RCC 7860 (cell line): ENCODE data around the gene IFIT1.
"Not testable (repeated sequence)": the region's sequence is repeated elsewhere in the genome, so short reads cannot be mapped to it uniquely, and the experiment has no call there.

Experiments used
- DNase-seq: peaks from one replicate; pipeline ENCODE4 v3.0.0-alpha.2; 2015; ENCODE audit warnings: low spot score
- FAIRE-seq: peaks from 2 replicates; lab custom pipeline; 2012; peaks lifted over from hg19 to GRCh38; lab: Jason Lieb, UNC

Gene IFIT1

DNA sequence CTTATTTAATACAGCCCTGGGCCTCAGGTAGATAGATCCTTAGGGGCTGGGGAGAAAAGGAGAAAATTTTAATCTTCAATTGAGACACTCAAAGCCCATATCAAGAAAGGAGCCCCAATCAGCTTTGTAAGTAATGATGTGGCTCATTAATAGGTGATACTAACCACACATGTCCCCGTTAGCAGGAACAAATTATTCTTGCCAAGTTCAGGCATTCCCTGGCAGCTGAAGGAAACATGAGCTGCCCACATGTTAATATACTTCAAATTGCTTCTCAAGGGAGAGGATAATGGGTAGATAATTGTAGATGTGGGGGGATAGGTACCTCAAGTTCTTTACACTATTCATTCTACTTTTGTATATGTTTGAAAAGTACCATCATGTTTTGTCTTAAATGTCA lies 36.5 kb downstream of the IFIT1 start:
- FAIRE-seq: no peak
- no peak for DNase-seq

- DNase-seq: peak; percentile 70
- peak; percentile 87 for FAIRE-seq
Observed at GRCh38 chr10:89431977-89432376, 39.6 kb downstream of the IFIT1 start.

GRCh38 chr10:89438525-89438924 lies 46.1 kb downstream of the IFIT1 start:
- no peak for FAIRE-seq
- DNase-seq: no peak

DNA sequence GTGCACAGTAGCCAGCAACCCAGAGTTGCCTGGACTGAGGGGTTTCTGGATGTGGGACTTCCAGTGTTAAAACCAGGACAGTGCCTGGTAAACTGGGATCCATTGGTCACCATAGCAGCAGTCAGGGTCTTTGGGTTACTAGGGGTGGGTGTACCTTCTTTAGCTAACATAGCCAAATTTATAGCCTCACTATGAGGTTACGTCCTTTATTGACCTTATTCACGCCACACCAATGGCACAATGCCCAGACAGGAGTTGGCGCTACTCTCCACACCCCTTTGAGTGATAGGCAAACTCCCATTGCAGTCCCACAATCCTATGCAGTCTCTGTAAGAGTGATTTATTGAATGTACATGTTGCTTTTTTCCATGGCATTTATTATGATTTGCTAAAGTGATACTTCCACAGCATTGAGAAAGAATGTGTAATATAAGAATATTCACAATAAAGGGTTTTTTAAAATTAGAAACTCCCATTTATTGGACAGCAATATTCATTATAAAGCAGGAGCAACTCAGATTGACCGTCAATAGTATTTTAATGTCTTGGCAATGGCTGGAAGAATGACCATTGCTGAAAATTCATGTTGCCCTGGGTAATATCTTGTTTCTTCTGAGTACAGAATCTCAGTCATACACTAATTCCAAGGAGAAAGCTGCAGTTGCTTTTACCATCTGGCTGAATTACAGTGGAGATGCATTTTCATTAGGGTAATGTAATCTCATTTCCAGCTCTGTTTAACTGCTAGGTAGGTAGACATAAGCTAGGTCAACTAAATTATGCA lies 48.0 kb downstream of the IFIT1 start:
- no peak for DNase-seq
- FAIRE-seq: no peak

GRCh38 chr10:89442289-89442688 lies 49.9 kb downstream of the IFIT1 start:
- DNase-seq (no peak), FAIRE-seq (no peak)

DNA sequence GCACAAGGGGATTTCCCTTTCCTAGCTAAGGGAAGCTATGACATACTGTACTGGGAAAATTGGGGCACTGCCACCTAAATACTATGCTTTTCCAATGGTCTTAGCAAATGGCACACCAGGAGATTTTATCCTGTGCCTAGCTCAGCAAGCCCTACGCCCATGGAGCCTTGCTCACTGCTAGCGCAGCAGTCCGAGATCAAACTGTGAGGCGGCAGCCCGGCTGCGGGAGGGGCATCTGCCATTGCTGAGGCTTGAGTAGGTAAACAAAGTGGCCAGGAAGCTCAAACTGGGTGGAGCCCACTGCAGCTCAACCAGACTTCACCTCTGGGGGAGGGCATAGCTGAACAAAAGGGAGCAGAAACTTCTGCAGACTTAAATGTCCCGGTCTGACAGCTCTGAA lies 52.4 kb downstream of the IFIT1 start:
- DNase-seq, FAIRE-seq: not testable (repeated sequence)

GRCh38 chr10:89450901-89451300 lies 58.5 kb downstream of the IFIT1 start:
- FAIRE-seq (no peak), DNase-seq (no peak)

DNA sequence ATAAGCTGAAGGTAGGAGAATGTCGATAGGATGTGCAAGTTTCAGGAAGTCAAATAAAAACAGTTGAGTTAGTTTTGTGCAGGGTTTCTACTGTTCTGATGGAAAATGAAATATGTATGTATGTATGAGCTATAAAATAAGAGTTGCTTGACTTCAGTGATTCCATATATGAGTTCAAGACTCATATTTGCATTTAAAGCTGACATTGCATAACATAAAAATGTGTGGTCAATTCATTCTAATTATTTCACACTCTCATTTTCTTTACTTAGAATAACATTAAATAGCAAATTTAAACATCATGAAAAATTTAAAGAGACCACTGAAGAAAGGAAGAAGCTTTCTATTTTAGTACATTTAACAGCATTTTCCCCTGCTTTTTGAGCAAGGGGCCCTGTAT lies 59.8 kb downstream of the IFIT1 start:
- no peak for DNase-seq
- no peak for FAIRE-seq

GRCh38 chr10:89454561-89455347 lies 62.3 kb downstream of the IFIT1 start:
- no peak for DNase-seq
- FAIRE-seq: no peak
